Activated naive CD4-positive, alpha-beta T cell treated with anti-CD3 and anti-CD28 coated beads for 36 hours (primary cell): ENCODE data around the gene BIRC3. TPM values are rescaled to one million over a fixed set of nuclear protein-coding genes. Genes with fewer than 3 reads are reported as not detected.

ENCODE experiments used
- CTCF ChIA-PET: fragments of 350-600 bp; sonication (Branson Sonifier 250); formaldehyde crosslinking; loops from one replicate; lab custom pipeline; 2021; ENCODE audit warnings: antibody characterized with exemption; lab: Charles Lee
- DNase-seq: peaks from one replicate; pipeline ENCODE4 v3.0.0-alpha.2; 2020
- H3K27ac Mint-ChIP-seq: one replicate; pipeline ENCODE4 v1.8.0; 2021; ENCODE audit warnings: mild to moderate bottlenecking, mixed read lengths
- H3K27me3 Mint-ChIP-seq: one replicate; pipeline ENCODE4 v1.8.0; 2021; ENCODE audit warnings: low read depth, mixed read lengths
- H3K36me3 Mint-ChIP-seq: one replicate; pipeline ENCODE4 v1.8.0; 2021; ENCODE audit warnings: low read depth, mixed read lengths
- H3K4me1 Mint-ChIP-seq: one replicate; pipeline ENCODE4 v1.8.0; 2021; ENCODE audit warnings: low read depth, mixed read lengths
- H3K4me3 Mint-ChIP-seq: one replicate; pipeline ENCODE4 v1.8.0; 2021; ENCODE audit warnings: mild to moderate bottlenecking, moderate library complexity, mixed read lengths
- H3K9me3 Mint-ChIP-seq: one replicate; pipeline ENCODE4 v1.8.0; 2021; ENCODE audit warnings: mixed read lengths
- intact Hi-C: fragments of 100-400 bp; cut with micrococcal nuclease; formaldehyde crosslinking; loops from one replicate; pipeline ENCODE4 v1.15.1; 2023
- total RNA-seq, 2 experiments: library from RNA; stranded (reverse); gene quantifications; one replicate each; pipeline ENCODE4 v1.2.3, GENCODE V29; 2021

The BIRC3 gene
- total RNA-seq, 2 experiments from 2014 or later, result 100 to 105 TPM

DNA sequence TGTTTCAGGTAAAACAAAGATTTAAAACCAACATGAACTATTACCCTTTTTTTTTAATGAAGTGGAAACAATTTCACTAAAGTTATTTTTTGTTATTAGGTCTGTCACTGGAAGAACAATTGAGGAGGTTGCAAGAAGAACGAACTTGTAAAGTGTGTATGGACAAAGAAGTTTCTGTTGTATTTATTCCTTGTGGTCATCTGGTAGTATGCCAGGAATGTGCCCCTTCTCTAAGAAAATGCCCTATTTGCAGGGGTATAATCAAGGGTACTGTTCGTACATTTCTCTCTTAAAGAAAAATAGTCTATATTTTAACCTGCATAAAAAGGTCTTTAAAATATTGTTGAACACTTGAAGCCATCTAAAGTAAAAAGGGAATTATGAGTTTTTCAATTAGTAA is 60.6 kb downstream of the BIRC3 start:
- Mint-ChIP-seq H3K27ac (no peak overlapping the region), H3K36me3 (peaks cover 37% of the 10 kb centered on the region), H3K9me3 (peaks cover 1% of the 10 kb centered on the region), H3K4me3 (no peak overlapping the region), H3K27me3 (no peaks in the 10 kb centered on the region), H3K4me1 (peaks cover 29% of the 10 kb centered on the region)
- DNase-seq, result no peak
- intact Hi-C loops, result loop anchor here (2.0 kb wide), 1 partner anchor 21 kb away; no protein-coding TSS in a partner anchor
- CTCF ChIA-PET, result no interaction called here

GRCh38 chr11:102378818-102379217 is 61.5 kb downstream of the BIRC3 start:
- Mint-ChIP-seq H3K4me3 (no peak overlapping the region), H3K27ac (no peak overlapping the region), H3K36me3 (peaks cover 35% of the 10 kb centered on the region), H3K4me1 (peaks cover 27% of the 10 kb centered on the region), H3K27me3 (no peaks in the 10 kb centered on the region), H3K9me3 (no peaks in the 10 kb centered on the region)
- no peak for DNase-seq
- intact Hi-C loops, result loop anchor here (2.0 kb wide), 1 partner anchor 20 kb away; no protein-coding TSS in a partner anchor
- CTCF ChIA-PET, result interaction anchor here (1.5 to 4.0 kb wide), 2 partner anchors 12 to 37 kb away, joined by 8 to 34 read pairs; no protein-coding TSS in a partner anchor

DNA sequence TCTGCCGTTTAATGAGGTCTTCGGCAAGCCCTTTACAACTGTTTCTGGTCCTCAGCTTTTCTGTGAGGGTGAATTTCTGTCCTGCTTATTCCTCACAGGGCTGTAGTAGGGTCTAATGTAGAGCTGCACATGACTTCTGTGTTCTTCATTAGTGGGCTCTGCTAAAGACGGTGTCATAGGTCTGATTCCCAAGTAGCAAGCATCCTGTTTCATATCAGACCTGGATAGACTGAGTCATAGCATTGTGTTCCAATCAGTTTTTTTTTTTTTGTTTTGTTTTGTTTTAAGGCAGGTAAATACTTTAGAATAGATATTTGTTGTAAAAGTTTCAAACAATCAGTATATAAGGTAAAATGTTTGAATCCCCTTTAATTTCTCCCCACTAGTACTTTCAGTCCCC is 65.1 kb downstream of the BIRC3 start:
- Mint-ChIP-seq H3K27ac (no peak overlapping the region), H3K4me3 (no peak overlapping the region), H3K36me3 (peaks cover 38% of the 10 kb centered on the region), H3K27me3 (no peaks in the 10 kb centered on the region), H3K4me1 (peaks cover 38% of the 10 kb centered on the region), H3K9me3 (no peaks in the 10 kb centered on the region)
- no peak for DNase-seq
- CTCF ChIA-PET, result interaction anchor here (1.5 to 4.0 kb wide), 3 partner anchors 9 to 114 kb away, joined by 5 to 34 read pairs (median 6); no protein-coding TSS in a partner anchor
- intact Hi-C loops, result no loop called here

- Mint-ChIP-seq H3K27ac (no peak overlapping the region), H3K36me3 (peaks cover 40% of the 10 kb centered on the region), H3K4me3 (no peak overlapping the region), H3K27me3 (no peaks in the 10 kb centered on the region), H3K4me1 (peaks cover 33% of the 10 kb centered on the region), H3K9me3 (peaks cover under 1% of the 10 kb centered on the region)
- no peak for DNase-seq
- intact Hi-C loops, result no loop called here
- CTCF ChIA-PET, result interaction anchor here (1.2 to 1.6 kb wide), 2 partner anchors 55 to 112 kb away, joined by 4 read pairs; no protein-coding TSS in a partner anchor
These were observed 66.6 kb downstream of the BIRC3 start for GRCh38 chr11:102383839-102384238.

DNA sequence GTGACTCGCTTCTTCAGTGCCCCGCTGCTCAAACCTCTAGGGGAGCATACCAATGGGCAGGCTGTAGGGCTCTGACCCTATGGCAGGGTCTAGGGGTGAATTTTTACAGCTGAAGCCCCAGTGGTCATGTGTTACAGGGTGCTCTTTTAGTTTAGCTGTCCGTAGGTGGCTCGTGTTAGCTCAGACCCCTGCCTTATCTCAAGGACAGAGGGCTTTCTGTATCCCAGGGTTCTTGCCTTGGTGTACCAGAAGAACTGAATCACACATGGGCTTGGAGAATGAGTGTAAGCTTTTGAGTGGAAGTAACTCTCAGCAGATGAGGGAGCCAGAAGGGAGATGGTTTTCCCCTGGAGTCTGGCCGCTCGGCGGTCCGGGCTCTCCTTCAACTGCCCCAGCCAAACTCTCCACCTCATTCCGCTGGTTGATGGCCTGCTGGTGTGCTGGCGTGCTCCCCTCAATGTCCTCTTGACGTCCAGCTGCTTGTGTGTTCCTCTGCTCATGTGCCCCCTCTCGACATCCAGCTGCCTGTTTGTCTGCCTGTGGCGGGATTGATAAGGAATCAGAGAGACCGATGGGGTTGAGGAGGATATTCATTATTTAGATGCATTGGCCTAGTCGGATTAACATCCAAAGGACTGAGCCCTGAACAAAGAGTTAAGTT is 67.3 kb downstream of the BIRC3 start:
- CTCF ChIA-PET, result interaction anchor here (1.2 to 1.6 kb wide), 2 partner anchors 54 to 111 kb away, joined by 4 read pairs; no protein-coding TSS in a partner anchor
- no peak overlapping the region for H3K27ac Mint-ChIP-seq
- H3K4me3 Mint-ChIP-seq, result no peak overlapping the region
- H3K36me3 Mint-ChIP-seq, result peaks cover 43% of the 10 kb centered on the region
- H3K4me1 Mint-ChIP-seq, result peaks cover 36% of the 10 kb centered on the region
- peaks cover 4% of the 10 kb centered on the region for H3K9me3 Mint-ChIP-seq
- no peak for DNase-seq
- H3K27me3 Mint-ChIP-seq, result no peaks in the 10 kb centered on the region
- intact Hi-C loops, result no loop called here

DNA sequence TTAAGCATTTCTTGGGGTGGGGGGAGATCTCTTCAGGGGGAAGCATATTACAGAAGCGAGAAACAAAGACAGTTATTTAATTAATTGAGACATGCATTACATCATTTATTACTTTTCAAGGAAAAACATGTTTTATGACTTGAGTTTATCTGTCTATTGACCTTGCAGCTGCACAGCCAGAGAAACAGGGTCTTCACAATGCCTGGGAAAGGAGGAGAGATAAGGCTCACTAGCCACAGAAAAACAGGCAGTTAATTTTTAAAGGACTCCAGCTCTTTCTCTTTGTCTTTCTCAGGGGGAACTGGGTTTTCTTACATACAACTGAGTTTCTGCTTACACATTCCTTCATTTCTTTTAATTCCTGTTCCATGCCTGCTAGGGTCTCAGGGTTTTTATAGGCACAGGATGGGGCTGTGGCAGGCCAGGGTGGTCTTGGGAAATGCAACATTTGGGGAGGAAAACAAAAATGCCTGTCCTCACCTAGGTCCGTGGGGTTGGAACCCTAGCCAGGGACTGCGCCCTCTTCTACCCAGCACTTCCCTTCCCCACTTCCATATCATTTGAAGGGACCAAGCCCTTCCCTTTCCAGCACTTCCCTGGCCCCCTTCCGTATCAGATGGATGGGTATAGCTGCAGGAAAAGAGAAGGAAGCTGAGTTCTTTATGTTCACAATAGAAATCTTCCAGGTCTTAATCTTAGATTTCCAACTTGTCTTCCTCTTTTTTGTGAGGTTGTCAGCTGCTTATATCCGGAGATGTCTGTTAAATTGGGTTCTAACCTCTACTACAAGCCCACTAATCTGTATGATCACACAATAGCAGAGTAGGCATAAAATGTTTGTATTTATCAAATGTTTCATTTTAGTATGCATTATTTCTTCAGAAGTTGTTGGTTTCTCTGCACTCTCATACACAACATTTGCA is 68.1 kb downstream of the BIRC3 start:
- CTCF ChIA-PET, result no interaction called here
- no peak overlapping the region for H3K27ac Mint-ChIP-seq
- no peak for DNase-seq
- intact Hi-C loops, result no loop called here
- H3K4me1 Mint-ChIP-seq, result peaks cover 40% of the 10 kb centered on the region
- H3K4me3 Mint-ChIP-seq, result no peak overlapping the region
- H3K27me3 Mint-ChIP-seq, result no peaks in the 10 kb centered on the region
- peaks cover 4% of the 10 kb centered on the region for H3K9me3 Mint-ChIP-seq
- peaks cover 41% of the 10 kb centered on the region for H3K36me3 Mint-ChIP-seq

DNA sequence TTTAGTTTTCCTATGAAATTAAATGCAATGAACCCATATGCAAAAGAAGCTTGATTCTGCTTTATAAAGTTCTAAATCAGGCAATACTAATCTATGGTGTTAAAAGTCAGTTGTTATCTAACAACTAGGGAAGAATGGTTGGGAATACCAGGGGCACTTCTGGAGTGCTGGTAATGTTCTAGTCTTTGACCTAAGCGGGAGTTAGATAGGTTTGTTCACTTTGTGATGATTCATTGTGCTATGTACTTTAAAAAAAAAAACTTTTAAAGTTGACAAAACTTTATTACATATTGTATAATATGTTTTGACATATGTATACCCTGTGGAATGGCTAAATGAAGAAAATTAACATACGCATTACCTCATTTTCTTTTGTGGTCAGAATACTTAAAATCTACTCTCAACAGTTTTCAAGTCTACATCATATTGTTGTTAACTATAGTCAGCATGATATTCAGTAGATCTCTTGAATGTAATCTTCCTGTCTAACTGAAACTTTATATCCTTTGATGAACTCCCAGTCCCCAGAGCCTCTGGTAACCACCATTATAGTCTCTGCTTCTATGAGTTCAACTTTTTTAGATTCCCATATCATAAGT is 69.0 kb downstream of the BIRC3 start:
- H3K4me1 Mint-ChIP-seq, result peaks cover 45% of the 10 kb centered on the region
- H3K27me3 Mint-ChIP-seq, result no peaks in the 10 kb centered on the region
- H3K9me3 Mint-ChIP-seq, result peaks cover 4% of the 10 kb centered on the region
- peaks cover 41% of the 10 kb centered on the region for H3K36me3 Mint-ChIP-seq
- no peak overlapping the region for H3K4me3 Mint-ChIP-seq
- CTCF ChIA-PET, result interaction anchor here (1.0 kb wide), 1 partner anchor 224 kb away, joined by 3 read pairs; no protein-coding TSS in a partner anchor
- H3K27ac Mint-ChIP-seq, result peak overlapping the region; percentile 19
- no peak for DNase-seq
- intact Hi-C loops, result no loop called here

GRCh38 chr11:102387043-102387781 is 69.9 kb downstream of the BIRC3 start:
- H3K4me1 Mint-ChIP-seq, result peaks cover 43% of the 10 kb centered on the region
- CTCF ChIA-PET, result interaction anchor here (0.6 to 1.0 kb wide), 2 partner anchors 85 to 223 kb away, joined by 3 read pairs; no protein-coding TSS in a partner anchor
- peak overlapping the region; percentile 19 for H3K27ac Mint-ChIP-seq
- no peak overlapping the region for H3K4me3 Mint-ChIP-seq
- no peaks in the 10 kb centered on the region for H3K27me3 Mint-ChIP-seq
- peaks cover 4% of the 10 kb centered on the region for H3K9me3 Mint-ChIP-seq
- no peak for DNase-seq
- intact Hi-C loops, result no loop called here
- peaks cover 44% of the 10 kb centered on the region for H3K36me3 Mint-ChIP-seq

Other genes starting within 250 kb of the BIRC3 start
- gene YAP1, start 207.0 kb upstream of the BIRC3 start, total RNA-seq, result 1 to 10 TPM; 1.1 to 1.5 TPM
- 10 to 100 TPM; 26.6 to 26.9 TPM for gene BIRC2, start 29.7 kb downstream of the BIRC3 start, total RNA-seq
- gene TMEM123, start 135.3 kb downstream of the BIRC3 start, total RNA-seq, result 100 to 1,000 TPM; 232 to 255 TPM
- not detected for gene MMP7, start 213.3 kb downstream of the BIRC3 start, total RNA-seq